Gastroesophageal sphincter (tissue), 3 donors: ENCODE results near the gene DGUOK.

ENCODE experiments used
- CTCF ChIP-seq, 4 experiments: fragments of 200-600 bp in 2 of 4; fragments of 450-650 bp in 2 of 4; sonication (generic) in 1 of 4; IDR thresholded peaks; one replicate each; pipeline ENCODE4 v1.5.1; 2017 to 2019; ENCODE audit warnings: antibody characterized with exemption in 4 of 4, mild to moderate bottlenecking in 2 of 4, moderate library complexity in 2 of 4
- EP300 ChIP-seq: sonication (generic); formaldehyde crosslinking; IDR thresholded peaks from one replicate; pipeline ENCODE4 v1.6.1; 2017; ENCODE audit warnings: antibody characterized with exemption, mild to moderate bottlenecking
- POLR2AphosphoS5 ChIP-seq: sonication (generic); formaldehyde crosslinking; IDR thresholded peaks from one replicate; pipeline ENCODE4 v1.6.1; 2017; ENCODE audit warnings: antibody characterized with exemption

GRCh38 chr2:73888388-73888787, 38.3 kb upstream of the DGUOK start:
- TF ChIP-seq CTCF (IDR thresholded peaks at IDR 0.05) (no peak), POLR2AphosphoS5 (no peak), EP300 (no peak)
